ENCODE data around the gene CAMK2G.

CAMK2G gene

GRCh38 chr10:73836427-73836980, 37.9 kb downstream of the CAMK2G start:
- no peak for TF ChIP-seq TCF12 (IDR thresholded peaks at IDR 0.05; ENCODE audit: low read depth)
- no peak for TF ChIP-seq REST (IDR thresholded peaks at IDR 0.05; ENCODE audit: low read depth)
- no peak for TF ChIP-seq RAD21 (IDR thresholded peaks at IDR 0.05; ENCODE audit: low read depth)
- TF ChIP-seq YY1 (IDR thresholded peaks at IDR 0.05; ENCODE audit: low read depth): no peak
- TF ChIP-seq TAF1 (IDR thresholded peaks at IDR 0.05; ENCODE audit: low read depth): no peak
- no peak for TF ChIP-seq NFIC (IDR thresholded peaks at IDR 0.05)
- TF ChIP-seq CREB1 (IDR thresholded peaks at IDR 0.05; ENCODE audit: low read depth): no peak
- TF ChIP-seq MAX (IDR thresholded peaks at IDR 0.05): no peak
- TF ChIP-seq TEAD4 (IDR thresholded peaks at IDR 0.05): no peak
- no peak for TF ChIP-seq CEBPB (IDR thresholded peaks at IDR 0.05)
- TF ChIP-seq ZBTB7A (IDR thresholded peaks at IDR 0.05; ENCODE audit: low read depth): no peak
- TF ChIP-seq EGR1 (IDR thresholded peaks at IDR 0.05): no peak
- no peak for TF ChIP-seq FOXM1 (IDR thresholded peaks at IDR 0.05; ENCODE audit: borderline replicate concordance, low read depth)
- no peak for TF ChIP-seq USF1 (IDR thresholded peaks at IDR 0.05)
- TF ChIP-seq EP300 (IDR thresholded peaks at IDR 0.05; ENCODE audit: borderline replicate concordance): no peak

GRCh38 chr10:73828161-73828560, 46.2 kb downstream of the CAMK2G start:
- TF ChIP-seq RAD21 (IDR thresholded peaks at IDR 0.05; ENCODE audit: low read depth): no peak
- no peak for TF ChIP-seq MAX (IDR thresholded peaks at IDR 0.05)
- TF ChIP-seq USF1 (IDR thresholded peaks at IDR 0.05): no peak
- no peak for TF ChIP-seq TAF1 (IDR thresholded peaks at IDR 0.05; ENCODE audit: low read depth)
- no peak for TF ChIP-seq EP300 (IDR thresholded peaks at IDR 0.05; ENCODE audit: borderline replicate concordance)
- no peak for TF ChIP-seq TCF12 (IDR thresholded peaks at IDR 0.05; ENCODE audit: low read depth)
- TF ChIP-seq NFIC (IDR thresholded peaks at IDR 0.05): no peak
- no peak for TF ChIP-seq CEBPB (IDR thresholded peaks at IDR 0.05)
- no peak for TF ChIP-seq ZBTB7A (IDR thresholded peaks at IDR 0.05; ENCODE audit: low read depth)
- no peak for TF ChIP-seq EGR1 (IDR thresholded peaks at IDR 0.05)
- no peak for TF ChIP-seq REST (IDR thresholded peaks at IDR 0.05; ENCODE audit: low read depth)
- TF ChIP-seq YY1 (IDR thresholded peaks at IDR 0.05; ENCODE audit: low read depth): no peak
- no peak for TF ChIP-seq CREB1 (IDR thresholded peaks at IDR 0.05; ENCODE audit: low read depth)
- TF ChIP-seq FOXM1 (IDR thresholded peaks at IDR 0.05; ENCODE audit: borderline replicate concordance, low read depth): no peak
- TF ChIP-seq TEAD4 (IDR thresholded peaks at IDR 0.05): no peak

- TF ChIP-seq TAF1 (IDR thresholded peaks at IDR 0.05; ENCODE audit: low read depth) (no peak), RAD21 (IDR thresholded peaks at IDR 0.05; ENCODE audit: low read depth) (no peak), YY1 (IDR thresholded peaks at IDR 0.05; ENCODE audit: low read depth) (no peak), EP300 (IDR thresholded peaks at IDR 0.05; ENCODE audit: borderline replicate concordance) (no peak), ZBTB7A (IDR thresholded peaks at IDR 0.05; ENCODE audit: low read depth) (no peak), TEAD4 (IDR thresholded peaks at IDR 0.05) (no peak), USF1 (IDR thresholded peaks at IDR 0.05) (no peak), NFIC (IDR thresholded peaks at IDR 0.05) (no peak), CEBPB (IDR thresholded peaks at IDR 0.05) (no peak)
Measured at GRCh38 chr10:73827346-73828089, 46.8 kb downstream of the CAMK2G start.

- TF ChIP-seq USF1 (IDR thresholded peaks at IDR 0.05) (no peak), NFIC (IDR thresholded peaks at IDR 0.05) (no peak), ZBTB7A (IDR thresholded peaks at IDR 0.05; ENCODE audit: low read depth) (no peak), RAD21 (IDR thresholded peaks at IDR 0.05; ENCODE audit: low read depth) (no peak), TEAD4 (IDR thresholded peaks at IDR 0.05) (no peak), TAF1 (IDR thresholded peaks at IDR 0.05; ENCODE audit: low read depth) (no peak), REST (IDR thresholded peaks at IDR 0.05; ENCODE audit: low read depth) (no peak), CEBPB (IDR thresholded peaks at IDR 0.05) (no peak), TCF12 (IDR thresholded peaks at IDR 0.05; ENCODE audit: low read depth) (no peak), MAX (IDR thresholded peaks at IDR 0.05) (no peak), YY1 (IDR thresholded peaks at IDR 0.05; ENCODE audit: low read depth) (no peak), EGR1 (IDR thresholded peaks at IDR 0.05) (no peak), FOXM1 (IDR thresholded peaks at IDR 0.05; ENCODE audit: borderline replicate concordance, low read depth) (no peak), EP300 (IDR thresholded peaks at IDR 0.05; ENCODE audit: borderline replicate concordance) (no peak), CREB1 (IDR thresholded peaks at IDR 0.05; ENCODE audit: low read depth) (no peak)
Measured at GRCh38 chr10:73824146-73824725, 50.1 kb downstream of the CAMK2G start.
